H1 (cell line): ENCODE results near the gene THRB. TPM values are rescaled to one million over a fixed set of nuclear protein-coding genes. Genes with fewer than 3 reads are reported as not detected.

Experiments used
- HDAC6 ChIP-seq: IDR thresholded peaks from one replicate; pipeline ENCODE4 v1.7.1; 2012; ENCODE audit warnings: low read depth, mild to moderate bottlenecking, inconsistent platforms, low read length, moderate library complexity
- NANOG ChIP-seq: IDR thresholded peaks from 2 replicates; pipeline ENCODE4 v1.6.1; 2011; ENCODE audit warnings: low read length, low read depth, mild to moderate bottlenecking, inconsistent platforms; ENCODE audit not compliant: insufficient read depth, poor library complexity, severe bottlenecking
- polyA plus RNA-seq, 7 experiments: library from polyadenylated mRNA; depleted of rRNA in 3 of 7; stranded (reverse) in 5 of 7; unstranded in 2 of 7; fragments of >200 nt in 5 of 7; fragments of 200-250 nt in 2 of 7; gene quantifications; 1 replicate in 5 of 7; 2 replicates in 1 of 7; 4 replicates in 1 of 7; pipeline versions ENCODE4 v1.2.1 to v1.2.3, GENCODE V29; 2011 to 2013; ENCODE audit warnings: missing spikeins in 2 of 7, mixed read lengths in 2 of 7
- total RNA-seq: library from RNA; stranded (reverse); fragmentation: NEBNext Ultra II Directional; extraction: Animal tissue kit (Norgen Biotek cat#: 25700); gene quantifications from 2 replicates; pipeline ENCODE4 v1.2.1, GENCODE V29; 2021

The THRB gene
- total and polyA plus RNA-seq, 2 of the 8 experiments (the other 6 are each of a cell fraction or from before 2014, with no cell fraction given) = 0.98 to 3.9 TPM

DNA sequence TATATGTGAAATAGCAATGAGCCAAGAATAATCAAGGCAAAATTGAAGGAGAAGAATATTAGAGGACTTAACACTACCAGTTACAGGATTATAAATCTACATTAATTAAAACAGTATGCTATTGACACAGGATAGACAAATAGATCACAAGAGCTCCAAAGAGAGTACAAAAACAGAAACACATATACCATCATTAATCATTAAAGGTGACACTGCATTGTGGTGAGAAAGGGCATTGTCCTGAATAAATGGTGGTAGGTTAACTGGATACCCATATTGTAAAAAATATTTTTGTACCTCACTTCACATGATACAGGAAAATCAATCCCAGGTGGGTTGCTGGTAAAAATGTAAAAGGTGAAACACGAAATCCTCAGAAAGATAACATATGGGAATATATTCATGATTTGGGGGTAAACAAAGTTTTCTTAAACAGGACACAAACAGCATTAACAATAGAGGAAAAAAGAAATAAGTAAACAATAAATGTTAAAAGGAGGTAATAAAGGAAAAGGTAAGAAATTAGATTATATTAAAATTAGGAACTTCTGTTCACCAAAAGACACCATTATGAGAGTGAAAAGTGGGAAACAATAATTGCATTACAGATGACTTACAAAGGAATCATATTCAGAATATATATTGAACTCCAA lies 145.2 kb downstream of the THRB start (continued):
- TF ChIP-seq NANOG (no peak), HDAC6 (no peak)
- TF ChIP-seq, all 59 proteins: peak for 0
